Gastrocnemius medialis (tissue), 4 donors: ENCODE data around the gene CPLX3. TPM values are rescaled to one million over a fixed set of nuclear protein-coding genes. Genes with fewer than 3 reads are reported as not detected.

Experiments
- ATAC-seq, 2 donors: fragments of 150-250 bp; one replicate each; pipeline ENCODE4 v1.9.1; 2016
- DNase-seq, 2 donors: peaks; one replicate each; pipeline ENCODE4 v3.0.0-alpha.2; 2019
- H3K27ac ChIP-seq, 4 donors: fragments of 200-600 bp; sonication (generic); 1 replicate in 1 of 4; 2 replicates in 3 of 4; pipeline ENCODE4 v1.5.1; 2016 to 2018; ENCODE audit warnings: mild to moderate bottlenecking in 2 of 4, moderate library complexity in 1 of 4
- H3K27me3 ChIP-seq, 3 donors: fragments of 200-600 bp; sonication (generic) in 2 of 3; 1 replicate in 1 of 3; 2 replicates in 2 of 3; pipeline versions ENCODE4 v1.5.1 to v1.6.0; 2016 to 2019; ENCODE audit warnings: mild to moderate bottlenecking in 1 of 3, moderate library complexity in 1 of 3
- H3K36me3 ChIP-seq, 2 donors: fragments of 200-600 bp; sonication (generic) in 1 of 2; one replicate each; pipeline ENCODE4 v1.5.1; 2017 to 2018
- H3K4me1 ChIP-seq, 2 donors: fragments of 200-600 bp; sonication (generic) in 1 of 2; one replicate each; pipeline ENCODE4 v1.5.1; 2016 to 2017; ENCODE audit warnings: mild to moderate bottlenecking in 2 of 2
- H3K4me3 ChIP-seq, 4 donors: fragments of 200-600 bp; sonication (generic) in 3 of 4; 1 replicate in 1 of 4; 2 replicates in 3 of 4; pipeline ENCODE4 v1.5.1; 2016 to 2019; ENCODE audit warnings: mild to moderate bottlenecking in 2 of 4
- H3K9me3 ChIP-seq, 3 donors: fragments of 200-600 bp; sonication (generic) in 2 of 3; 1 replicate in 1 of 3; 2 replicates in 2 of 3; pipeline ENCODE4 v1.5.1; 2016 to 2019
- CTCF ChIP-seq, 5 experiments: fragments of 450-650 bp in 3 of 5; fragments of 200-600 bp in 2 of 5; sonication (generic) in 2 of 5; IDR thresholded peaks in 4 of 5; conservative IDR thresholded peaks in 1 of 5; 1 replicate in 4 of 5; 2 replicates in 1 of 5; pipeline ENCODE4 v1.5.1; 2016 to 2019; ENCODE audit warnings: antibody characterized with exemption in 5 of 5, mild to moderate bottlenecking in 3 of 5, moderate library complexity in 3 of 5
- POLR2A ChIP-seq, 2 donors: fragments of 450-650 bp; IDR thresholded peaks; one replicate each; pipeline ENCODE4 v1.6.1; 2017; ENCODE audit warnings: antibody characterized with exemption in 2 of 2, mild to moderate bottlenecking in 2 of 2, moderate library complexity in 2 of 2
- in situ Hi-C, 4 donors: fragments of 200-750 bp; cut with MboI; loops; one replicate each; pipeline versions ENCODE4 v1.15.0 to v1.8.0; 2017; ENCODE audit warnings: low sequenced_read_pairs in 4 of 4
- intact Hi-C: fragments of 100-400 bp; cut with DNase I; formaldehyde crosslinking; loops from one replicate; pipeline ENCODE4 v1.15.1; 2023; ENCODE audit warnings: low total_unique reads
- total RNA-seq, 4 donors: library from RNA; depleted of rRNA; stranded (reverse); fragments of >200 nt; gene quantifications; one replicate each; pipeline versions ENCODE4 v1.1.0 to v1.2.3, GENCODE V29; 2016

CPLX3 gene
- total RNA-seq, 4 donors from 2014 or later, result not detected

GRCh38 chr15:74841891-74842373, 15.5 kb downstream of the CPLX3 start:
- DNase-seq (no peak), ATAC-seq (no peak)
- H3K9me3 ChIP-seq, result no peaks in the 10 kb centered on the region
- H3K36me3 ChIP-seq, result peaks cover 0 to 35% of the 10 kb centered on the region in 2 donors
- peak overlapping the region in 1 of 4 donors; percentile 91 for H3K27ac ChIP-seq
- TF ChIP-seq POLR2A (IDR thresholded peaks at IDR 0.05) (no peak), CTCF (IDR thresholded peaks at IDR 0.05 in 4 of 5, conservative IDR thresholded peaks at IDR 0.05 in 1 of 5) (no peak)
- intact Hi-C loops, result loop anchor here (2.0 to 5.0 kb wide), 3 partner anchors 60 to 109 kb away; partner anchors contain the start of genes CSK and FAM219B
- no peaks in the 10 kb centered on the region for H3K27me3 ChIP-seq
- in situ Hi-C loops, result loop anchor here in 1 of 4 donors (5.0 kb wide), 1 partner anchor 65 kb away; no protein-coding TSS in a partner anchor
- H3K4me1 ChIP-seq, result peaks cover 0 to 16% of the 10 kb centered on the region in 2 donors
- peak overlapping the region in 3 of 4 donors; percentile 77 to 93 (median 84) for H3K4me3 ChIP-seq

- peak; percentile 88 to 92 for DNase-seq
- Histone ChIP-seq H3K4me3 (peak within 1 kb of the TSS; percentile 77 to 93 (median 86)), H3K27me3 (no peaks in the 10 kb centered on the region), H3K27ac (peak within 1 kb of the TSS; percentile 91 to 98 (median 95)), H3K9me3 (no peaks in the 10 kb centered on the region), H3K36me3 (peaks cover 0 to 35% of the 10 kb centered on the region in 2 donors), H3K4me1 (peaks cover 0 to 24% of the 10 kb centered on the region in 2 donors)
- intact Hi-C loops, result loop anchor here (1.0 to 5.0 kb wide), 4 partner anchors 30 to 108 kb away; partner anchors contain the start of genes CSK, FAM219B and SCAMP2
- in situ Hi-C loops, result loop anchor here in 1 of 4 donors (5.0 kb wide), 1 partner anchor 66 kb away; no protein-coding TSS in a partner anchor
- TF ChIP-seq POLR2A (IDR thresholded peaks at IDR 0.05), result peak; percentile 76 to 77
- peak; percentile 63 to 96 (median 94) for TF ChIP-seq CTCF (IDR thresholded peaks at IDR 0.05 in 4 of 5, conservative IDR thresholded peaks at IDR 0.05 in 1 of 5)
- peak; percentile 87 to 92 for ATAC-seq
These were observed 16.4 kb downstream of the CPLX3 start, which contains the start of gene ULK3 for GRCh38 chr15:74842581-74843444. Gene ULK3 (minus strand): TSS chr15:74843156. CDS start chr15:74843105, 51 bp downstream.

GRCh38 chr15:74843445-74843828, 17.0 kb downstream of the CPLX3 start:
- no peak for ATAC-seq
- Histone ChIP-seq H3K4me1 (peaks cover 3 to 29% of the 10 kb centered on the region in 2 donors), H3K27ac (peak overlapping the region; percentile 91 to 98 (median 95)), H3K9me3 (no peaks in the 10 kb centered on the region), H3K4me3 (peak overlapping the region; percentile 77 to 93 (median 86)), H3K27me3 (no peaks in the 10 kb centered on the region), H3K36me3 (peaks cover 0 to 38% of the 10 kb centered on the region in 2 donors)
- no peak for DNase-seq
- TF ChIP-seq POLR2A (IDR thresholded peaks at IDR 0.05) (no peak), CTCF (IDR thresholded peaks at IDR 0.05 in 4 of 5, conservative IDR thresholded peaks at IDR 0.05 in 1 of 5) (peak in 1 of 5 experiments; percentile 29)
- in situ Hi-C loops (loop anchor here in 1 of 4 donors (5.0 kb wide), 1 partner anchor 66 kb away; no protein-coding TSS in a partner anchor), intact Hi-C loops (loop anchor here (1.0 to 5.0 kb wide), 4 partner anchors 30 to 107 kb away; partner anchors contain the start of genes CSK, FAM219B and SCAMP2)

- DNase-seq (no peak), ATAC-seq (no peak)
- intact Hi-C loops (loop anchor here (1.0 to 5.0 kb wide), 4 partner anchors 29 to 107 kb away; partner anchors contain the start of genes CSK, FAM219B and SCAMP2), in situ Hi-C loops (loop anchor here in 1 of 4 donors (5.0 kb wide), 1 partner anchor 67 kb away; no protein-coding TSS in a partner anchor)
- H3K4me1 ChIP-seq, result peaks cover 3 to 29% of the 10 kb centered on the region in 2 donors
- peaks cover 0 to 39% of the 10 kb centered on the region in 2 donors for H3K36me3 ChIP-seq
- peak overlapping the region in 3 of 4 donors; percentile 77 to 87 (median 84) for H3K4me3 ChIP-seq
- peak overlapping the region; percentile 91 to 98 (median 95) for H3K27ac ChIP-seq
- TF ChIP-seq POLR2A (IDR thresholded peaks at IDR 0.05), result no peak
- no peak for TF ChIP-seq CTCF (IDR thresholded peaks at IDR 0.05 in 4 of 5, conservative IDR thresholded peaks at IDR 0.05 in 1 of 5)
- H3K27me3 ChIP-seq, result no peaks in the 10 kb centered on the region
- H3K9me3 ChIP-seq, result no peaks in the 10 kb centered on the region
These were observed 17.5 kb downstream of the CPLX3 start for GRCh38 chr15:74843891-74844299.
